HepG2 (cell line): ENCODE results near the gene SERTAD1. TPM values are rescaled to one million over a fixed set of nuclear protein-coding genes. Genes with fewer than 3 reads are reported as not detected.
A peak's percentile ranks its signal among the peaks of the same experiment; 100 is the strongest.

ENCODE experiments used
- ARID2 ChIP-seq: sonication (generic); formaldehyde crosslinking; IDR thresholded peaks from 2 replicates; pipeline ENCODE4 v1.8.1; 2022; ENCODE audit warnings: mild to moderate bottlenecking, missing genetic modification reagents, borderline replicate concordance
- BRD4 ChIP-seq: sonication (generic); formaldehyde crosslinking; IDR thresholded peaks from 2 replicates; pipeline ENCODE4 v1.4.0; 2020; ENCODE audit warnings: missing genetic modification reagents
- GATA4 ChIP-seq: sonication (generic); IDR thresholded peaks from 2 replicates; pipeline ENCODE4 v1.6.1; 2016; ENCODE audit warnings: antibody characterized with exemption, low read depth, borderline replicate concordance
- HNRNPH1 ChIP-seq: fragments of 200-400 bp; formaldehyde crosslinking; optimal IDR thresholded peaks from 2 replicates; pipeline ENCODE3; 2017; ENCODE audit warnings: mild to moderate bottlenecking, low read depth, low read length
- HOXA7 ChIP-seq: sonication (generic); formaldehyde crosslinking; IDR thresholded peaks from 2 replicates; pipeline ENCODE4 v1.8.1; 2022; ENCODE audit warnings: mild to moderate bottlenecking, missing genetic modification reagents, moderate library complexity
- JARID2 ChIP-seq: sonication (generic); formaldehyde crosslinking; IDR thresholded peaks from 2 replicates; pipeline ENCODE4 v1.8.1; 2023; ENCODE audit warnings: missing genetic modification reagents, inconsistent platforms; ENCODE audit not compliant: insufficient replicate concordance
- KLF12 ChIP-seq: sonication (generic); formaldehyde crosslinking; IDR thresholded peaks from 2 replicates; pipeline ENCODE4 v1.4.0; 2020; ENCODE audit warnings: missing genetic modification reagents, borderline replicate concordance
- MED8 ChIP-seq: sonication (generic); formaldehyde crosslinking; IDR thresholded peaks from 2 replicates; pipeline ENCODE4 v1.8.1; 2023; ENCODE audit warnings: mild to moderate bottlenecking, missing genetic modification reagents; ENCODE audit not compliant: insufficient replicate concordance
- NBN ChIP-seq: fragments of 450-650 bp; conservative IDR thresholded peaks from 2 replicates; pipeline ENCODE4 v1.6.1; 2017
- PAX8 ChIP-seq: sonication (generic); formaldehyde crosslinking; IDR thresholded peaks from 2 replicates; pipeline ENCODE4 v1.8.0; 2022; ENCODE audit warnings: mild to moderate bottlenecking, missing genetic modification reagents, borderline replicate concordance
- PHF20 ChIP-seq: sonication (generic); formaldehyde crosslinking; IDR thresholded peaks from 2 replicates; pipeline ENCODE4 v1.5.0; 2020; ENCODE audit warnings: mild to moderate bottlenecking, missing genetic modification reagents
- POLR2G ChIP-seq: fragments of 200-400 bp; formaldehyde crosslinking; IDR thresholded peaks from 2 replicates; pipeline ENCODE4 v1.6.1; 2018; ENCODE audit warnings: mild to moderate bottlenecking, low read depth, low read length, moderate library complexity
- RXRA ChIP-seq: sonication (generic); formaldehyde crosslinking; IDR thresholded peaks from 2 replicates; pipeline ENCODE4 v1.5.1; 2020; ENCODE audit warnings: missing genetic modification reagents
- SCMH1 ChIP-seq: sonication (generic); formaldehyde crosslinking; IDR thresholded peaks from 2 replicates; pipeline ENCODE4 v1.9.0; 2021; ENCODE audit warnings: missing genetic modification reagents, mild to moderate bottlenecking, borderline replicate concordance
- SMAD9 ChIP-seq: sonication (generic); formaldehyde crosslinking; IDR thresholded peaks from 2 replicates; pipeline ENCODE4 v1.5.1; 2020; ENCODE audit warnings: mild to moderate bottlenecking, missing genetic modification reagents
- SNAPC4 ChIP-seq: sonication (generic); formaldehyde crosslinking; IDR thresholded peaks from 2 replicates; pipeline ENCODE4 v1.4.0; 2020; ENCODE audit warnings: mild to moderate bottlenecking, missing genetic modification reagents
- SUZ12 ChIP-seq: fragments of 150-350 bp; IDR thresholded peaks from 2 replicates; pipeline ENCODE4 v1.6.1; 2014; ENCODE audit warnings: low read depth, low read length
- TOE1 ChIP-seq: sonication (generic); formaldehyde crosslinking; IDR thresholded peaks from 2 replicates; pipeline ENCODE4 v1.4.0; 2020; ENCODE audit warnings: mild to moderate bottlenecking, missing genetic modification reagents
- ZFAT ChIP-seq: sonication (generic); formaldehyde crosslinking; conservative IDR thresholded peaks from 2 replicates; pipeline ENCODE4 v1.8.1; 2023; ENCODE audit warnings: missing genetic modification reagents, inconsistent platforms
- ZNF343 ChIP-seq: sonication (generic); formaldehyde crosslinking; IDR thresholded peaks from 2 replicates; pipeline ENCODE4 v1.4.0; 2020; ENCODE audit warnings: mild to moderate bottlenecking, missing genetic modification reagents
- ZNF468 ChIP-seq: sonication (generic); formaldehyde crosslinking; IDR thresholded peaks from 2 replicates; pipeline ENCODE4 v1.8.0; 2022; ENCODE audit warnings: mild to moderate bottlenecking, moderate library complexity, missing genetic modification reagents
- ZNF496 ChIP-seq: sonication (generic); formaldehyde crosslinking; IDR thresholded peaks from 2 replicates; pipeline ENCODE4 v1.8.1; 2023; ENCODE audit warnings: mild to moderate bottlenecking, moderate library complexity, missing genetic modification reagents; ENCODE audit not compliant: insufficient replicate concordance
- ZNF564 ChIP-seq: sonication (generic); formaldehyde crosslinking; IDR thresholded peaks from 2 replicates; pipeline ENCODE4 v1.8.1; 2023; ENCODE audit warnings: mild to moderate bottlenecking, missing genetic modification reagents
- ZNF713 ChIP-seq: sonication (generic); formaldehyde crosslinking; IDR thresholded peaks from 2 replicates; pipeline ENCODE4 v1.4.0; 2020; ENCODE audit warnings: mild to moderate bottlenecking, missing genetic modification reagents
- ZNF816 ChIP-seq: sonication (generic); formaldehyde crosslinking; IDR thresholded peaks from 2 replicates; pipeline ENCODE4 v1.8.0; 2022; ENCODE audit warnings: missing genetic modification reagents, mild to moderate bottlenecking, borderline replicate concordance
- ZNF850 ChIP-seq: sonication (generic); formaldehyde crosslinking; conservative IDR thresholded peaks from 2 replicates; pipeline ENCODE4 v1.9.0; 2021; ENCODE audit warnings: mild to moderate bottlenecking, missing genetic modification reagents
- polyA plus RNA-seq, 8 experiments: library from polyadenylated mRNA; depleted of rRNA in 3 of 8; stranded (reverse) in 7 of 8; unstranded in 1 of 8; fragments of >200 nt; fragmentation: Illumina TruSeq in 4 of 8; extraction: Trizol in 4 of 8; gene quantifications; 2 replicates each; pipeline versions ENCODE4 v1.2.1 to v1.2.3, GENCODE V29; 2011 to 2016; ENCODE audit warnings: low read depth in 4 of 8, missing spikeins in 1 of 8, mixed read lengths in 1 of 8; ENCODE audit not compliant: insufficient read depth in 1 of 8
- total RNA-seq, 5 experiments: library from RNA; depleted of rRNA; stranded (reverse); fragments of >200 nt; fragmentation: Illumina TruSeq; extraction: Trizol; gene quantifications; 2 replicates each; pipeline ENCODE4 v1.2.3, GENCODE V29; 2016; ENCODE audit warnings: low read depth in 1 of 5

Gene SERTAD1
- total and polyA plus RNA-seq, 2 of the 13 experiments (the other 11 are each of a cell fraction or from before 2014, with no cell fraction given), result 4.3 to 4.5 TPM

GRCh38 chr19:40461669-40462221, 36.0 kb upstream of the SERTAD1 start (continued):
- no peak for TF ChIP-seq JARID2
- no peak for TF ChIP-seq NBN
- no peak for TF ChIP-seq GATA4
- no peak for TF ChIP-seq KLF12
- 0 out of 2 replicates have a peak, but pooled peaks have one; percentile 6 for TF ChIP-seq PHF20 (CRISPR knock-in tag)
- no peak for TF ChIP-seq SCMH1 (CRISPR knock-in tag)
- TF ChIP-seq MED8 (CRISPR knock-in tag), result no peak
- TF ChIP-seq SNAPC4, result no peak; the same call in 1 of the 2 replicates
- TF ChIP-seq ZNF816 (CRISPR knock-in tag), result no peak
- TF ChIP-seq SUZ12, result no peak
- TF ChIP-seq ZNF496 (CRISPR knock-in tag), result no peak
- no peak for TF ChIP-seq ARID2 (CRISPR knock-in tag)
- TF ChIP-seq ZNF343, result no peak
- no peak for TF ChIP-seq ZNF713 (CRISPR knock-in tag)
- TF ChIP-seq SMAD9 (CRISPR knock-in tag), result no peak
- peak; percentile 48; the same call in 1 of the 2 replicates for TF ChIP-seq BRD4 (CRISPR knock-in tag)
- TF ChIP-seq HOXA7, result no peak
- no peak for TF ChIP-seq TOE1 (CRISPR knock-in tag)
- no peak for TF ChIP-seq POLR2G
- no peak for TF ChIP-seq PAX8
- peak; percentile 70; the same call in 1 of the 2 replicates for TF ChIP-seq ZNF564 (CRISPR knock-in tag)
- TF ChIP-seq ZFAT (CRISPR knock-in tag), result no peak
- TF ChIP-seq ZNF468 (CRISPR knock-in tag), result no peak
- no peak for TF ChIP-seq HNRNPH1
- TF ChIP-seq ZNF850, result no peak
- TF ChIP-seq RXRA (CRISPR knock-in tag), result peak; percentile 69
